Measurements from ENCODE around the gene TACR2.

Gene TACR2

DNA sequence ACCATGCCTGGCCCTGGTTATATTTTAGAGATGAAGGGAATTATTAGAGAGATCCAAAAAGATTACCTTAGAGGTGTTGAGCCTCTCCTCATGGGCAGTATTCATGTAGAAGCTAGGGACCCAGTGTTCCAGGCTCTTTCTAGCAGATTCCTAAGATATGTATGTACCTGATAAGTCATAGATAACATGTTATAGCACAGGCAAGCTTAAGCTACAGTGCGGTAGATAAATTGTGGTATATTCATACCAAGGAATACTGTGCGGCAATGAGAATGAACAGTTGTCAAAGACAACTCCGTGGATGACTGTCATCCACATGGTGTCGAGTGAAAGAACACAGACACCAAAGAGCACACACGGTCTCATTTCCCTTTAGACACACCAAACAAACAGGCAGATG is 53.1 kb downstream of the TACR2 start:
- H3K9me3 ChIP-seq (ENCODE audit: control insufficient read depth, low read length) = no peaks in the 10 kb centered on the region
- H3K9ac ChIP-seq (ENCODE audit: low read length) = no peak overlapping the region
- H3K4me3 ChIP-seq (ENCODE audit: low read length) = no peak overlapping the region
- H3K27me3 ChIP-seq (replicated peaks; ENCODE audit: control insufficient read depth, insufficient read depth, low read length) = no peaks in the 10 kb centered on the region
- H3K36me3 ChIP-seq (ENCODE audit: control insufficient read depth, insufficient read depth, low read length, severe bottlenecking) = peaks cover 40% of the 10 kb centered on the region
- no peak for DNase-seq (ENCODE audit: low read depth)
- peaks cover 46% of the 10 kb centered on the region for H3K4me1 ChIP-seq (ENCODE audit: control insufficient read depth, insufficient read depth, low read length)

DNA sequence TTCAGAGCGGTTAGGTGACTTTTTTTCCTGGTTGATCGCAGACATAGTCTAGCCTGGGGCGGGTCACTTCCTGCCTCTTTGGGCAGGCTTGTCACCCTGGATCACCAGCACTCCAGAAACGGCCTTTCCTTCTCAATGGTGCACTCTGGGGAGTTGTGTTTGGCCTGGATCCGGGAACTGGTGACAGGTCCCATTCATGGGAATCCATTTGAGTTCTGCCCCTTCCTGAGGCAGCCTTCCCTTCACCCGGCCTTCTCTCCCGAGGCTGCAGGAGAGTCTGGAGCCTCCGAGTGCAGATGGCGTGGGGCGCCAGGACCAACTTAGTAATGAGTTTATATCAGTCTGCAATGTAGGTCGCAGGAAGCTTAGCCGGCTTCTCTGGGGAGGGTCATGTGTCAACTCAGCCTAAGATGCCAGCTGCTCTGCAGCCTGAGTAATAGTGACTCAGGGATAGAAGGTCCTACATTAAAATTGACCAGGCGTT is 54.2 kb downstream of the TACR2 start:
- Histone ChIP-seq H3K36me3 (ENCODE audit: control insufficient read depth, insufficient read depth, low read length, severe bottlenecking) (peaks cover 30% of the 10 kb centered on the region), H3K9me3 (ENCODE audit: control insufficient read depth, low read length) (no peaks in the 10 kb centered on the region)
- DNase-seq (ENCODE audit: low read depth) = peak; percentile 48

DNA sequence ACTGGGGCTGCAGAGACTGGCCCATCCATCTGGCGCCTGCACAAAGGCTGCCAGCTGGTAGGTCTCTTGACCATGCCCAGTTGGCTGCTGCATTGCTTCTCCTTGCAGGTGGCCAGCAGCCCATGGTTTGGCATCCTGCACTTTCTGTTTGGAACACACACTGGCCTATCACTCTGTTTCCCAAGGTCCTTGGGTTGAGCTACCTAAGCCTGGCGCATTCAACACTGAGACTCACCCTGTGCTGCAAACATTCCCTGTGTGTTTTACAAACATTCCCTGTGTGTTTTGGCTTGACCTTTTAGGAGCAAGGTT is 55.5 kb downstream of the TACR2 start:
- H3K9me3 ChIP-seq (ENCODE audit: control insufficient read depth, low read length) = no peaks in the 10 kb centered on the region

More for the DNA sequence above, 54.2 kb downstream of the TACR2 start:
- H3K4me3 ChIP-seq (ENCODE audit: low read length) = peak overlapping the region; percentile 37
- H3K27me3 ChIP-seq (replicated peaks; ENCODE audit: control insufficient read depth, insufficient read depth, low read length) = no peaks in the 10 kb centered on the region
- peak overlapping the region; percentile 50 for H3K9ac ChIP-seq (ENCODE audit: low read length)
- peaks cover 53% of the 10 kb centered on the region for H3K4me1 ChIP-seq (ENCODE audit: control insufficient read depth, insufficient read depth, low read length)

DNA sequence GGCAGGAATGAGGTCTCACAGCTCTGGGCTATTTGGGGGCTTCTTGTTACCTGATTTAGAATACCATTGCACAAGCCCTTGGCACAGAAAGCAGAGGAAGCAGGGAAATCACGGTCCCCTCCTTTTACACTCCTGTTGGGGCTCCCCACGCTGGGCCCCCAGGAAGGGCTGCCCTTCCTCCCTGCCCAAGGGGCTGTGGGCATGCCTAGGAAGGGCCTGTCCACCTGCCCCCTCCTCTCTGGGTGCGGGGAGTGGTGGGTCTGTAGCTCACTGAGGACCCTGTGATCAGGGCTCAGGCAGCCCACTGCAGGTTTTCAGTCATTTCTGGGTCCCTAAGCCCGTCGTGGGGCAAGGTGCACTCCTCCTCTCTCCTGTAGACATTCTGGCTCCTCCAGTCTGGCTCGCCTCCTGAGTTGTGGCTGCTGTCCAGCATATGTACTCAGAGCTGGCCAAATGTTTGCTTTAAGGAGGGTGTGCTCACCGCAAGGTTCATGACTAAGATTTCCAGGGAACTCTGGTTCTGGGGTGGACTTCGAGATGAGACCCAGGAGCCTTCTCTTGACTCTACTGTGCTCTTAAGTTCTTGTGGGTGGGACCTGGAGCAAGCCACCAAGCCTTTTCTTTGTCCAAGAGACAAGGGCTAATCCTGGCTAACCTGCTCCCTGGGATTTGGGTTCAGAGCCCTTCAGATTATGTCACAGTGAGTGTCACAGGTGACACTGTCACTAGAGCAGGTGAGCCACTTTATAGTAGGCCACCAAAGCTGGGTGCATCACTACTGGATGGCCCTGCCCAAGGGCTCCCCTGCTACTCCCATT is 56.0 kb downstream of the TACR2 start:
- H3K27me3 ChIP-seq (replicated peaks; ENCODE audit: control insufficient read depth, insufficient read depth, low read length) = no peaks in the 10 kb centered on the region
- no peaks in the 10 kb centered on the region for H3K9me3 ChIP-seq (ENCODE audit: control insufficient read depth, low read length)
- peak overlapping the region; percentile 30 for H3K4me3 ChIP-seq (ENCODE audit: low read length)
- H3K36me3 ChIP-seq (ENCODE audit: control insufficient read depth, insufficient read depth, low read length, severe bottlenecking) = peaks cover 18% of the 10 kb centered on the region
- peak; percentile 95 for DNase-seq (ENCODE audit: low read depth)
- H3K4me1 ChIP-seq (ENCODE audit: control insufficient read depth, insufficient read depth, low read length) = peaks cover 55% of the 10 kb centered on the region
- H3K9ac ChIP-seq (ENCODE audit: low read length) = no peak overlapping the region

More for the DNA sequence above, 55.5 kb downstream of the TACR2 start:
- DNase-seq (ENCODE audit: low read depth) = no peak
- H3K4me1 ChIP-seq (ENCODE audit: control insufficient read depth, insufficient read depth, low read length) = peaks cover 53% of the 10 kb centered on the region
- no peaks in the 10 kb centered on the region for H3K27me3 ChIP-seq (replicated peaks; ENCODE audit: control insufficient read depth, insufficient read depth, low read length)
- H3K9ac ChIP-seq (ENCODE audit: low read length) = no peak overlapping the region
- peak overlapping the region; percentile 30 for H3K4me3 ChIP-seq (ENCODE audit: low read length)
- H3K36me3 ChIP-seq (ENCODE audit: control insufficient read depth, insufficient read depth, low read length, severe bottlenecking) = peaks cover 22% of the 10 kb centered on the region

DNA sequence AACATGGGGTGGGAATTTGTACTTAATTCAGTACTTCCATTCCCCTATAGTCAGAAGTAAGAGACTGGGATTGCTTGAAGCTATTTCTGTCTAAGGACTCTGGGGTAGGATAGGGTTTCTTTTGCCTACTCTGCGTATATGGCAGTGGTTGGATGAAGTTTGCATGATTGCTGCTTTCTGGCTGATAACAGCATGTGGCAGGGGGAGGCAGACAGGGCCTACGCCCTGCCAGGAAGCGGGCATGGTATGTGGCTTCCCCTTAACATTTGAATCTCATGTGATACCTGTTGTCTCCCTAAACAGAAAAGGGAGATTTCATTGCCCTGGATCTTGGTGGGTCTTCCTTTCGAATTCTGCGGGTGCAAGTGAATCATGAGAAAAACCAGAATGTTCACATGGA is 57.1 kb downstream of the TACR2 start:
- Histone ChIP-seq H3K9ac (ENCODE audit: low read length) (no peak overlapping the region), H3K9me3 (ENCODE audit: control insufficient read depth, low read length) (no peaks in the 10 kb centered on the region), H3K4me1 (ENCODE audit: control insufficient read depth, insufficient read depth, low read length) (peaks cover 65% of the 10 kb centered on the region), H3K4me3 (ENCODE audit: low read length) (peak overlapping the region; percentile 6), H3K36me3 (ENCODE audit: control insufficient read depth, insufficient read depth, low read length, severe bottlenecking) (peaks cover 7% of the 10 kb centered on the region), H3K27me3 (replicated peaks; ENCODE audit: control insufficient read depth, insufficient read depth, low read length) (no peaks in the 10 kb centered on the region)
- no peak for DNase-seq (ENCODE audit: low read depth)

DNA sequence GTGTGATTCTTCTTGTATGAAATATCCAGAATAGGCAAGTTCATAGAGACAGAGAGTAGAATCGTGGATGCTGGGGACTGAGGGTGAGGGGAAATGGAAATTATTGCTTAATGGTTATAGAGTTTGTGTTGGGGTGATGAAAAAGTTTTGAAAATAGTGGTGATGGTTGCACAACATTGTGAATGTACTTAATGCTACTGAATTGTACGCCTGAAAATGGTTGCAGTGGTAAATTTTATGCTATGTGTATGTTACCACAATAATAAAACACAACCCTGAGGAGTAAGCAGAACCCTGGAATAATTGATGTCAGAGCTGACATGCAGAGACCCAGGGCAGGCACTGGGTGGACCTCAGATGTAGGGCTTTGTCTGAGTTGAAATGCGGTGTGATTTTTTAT is 57.6 kb downstream of the TACR2 start:
- H3K9ac ChIP-seq (ENCODE audit: low read length) = no peak overlapping the region
- H3K4me1 ChIP-seq (ENCODE audit: control insufficient read depth, insufficient read depth, low read length) = peaks cover 69% of the 10 kb centered on the region
- peak overlapping the region; percentile 6 for H3K4me3 ChIP-seq (ENCODE audit: low read length)
- peak; percentile 56 for DNase-seq (ENCODE audit: low read depth)
- no peaks in the 10 kb centered on the region for H3K9me3 ChIP-seq (ENCODE audit: control insufficient read depth, low read length)
- H3K27me3 ChIP-seq (replicated peaks; ENCODE audit: control insufficient read depth, insufficient read depth, low read length) = no peaks in the 10 kb centered on the region
- H3K36me3 ChIP-seq (ENCODE audit: control insufficient read depth, insufficient read depth, low read length, severe bottlenecking) = peaks cover 6% of the 10 kb centered on the region

DNA sequence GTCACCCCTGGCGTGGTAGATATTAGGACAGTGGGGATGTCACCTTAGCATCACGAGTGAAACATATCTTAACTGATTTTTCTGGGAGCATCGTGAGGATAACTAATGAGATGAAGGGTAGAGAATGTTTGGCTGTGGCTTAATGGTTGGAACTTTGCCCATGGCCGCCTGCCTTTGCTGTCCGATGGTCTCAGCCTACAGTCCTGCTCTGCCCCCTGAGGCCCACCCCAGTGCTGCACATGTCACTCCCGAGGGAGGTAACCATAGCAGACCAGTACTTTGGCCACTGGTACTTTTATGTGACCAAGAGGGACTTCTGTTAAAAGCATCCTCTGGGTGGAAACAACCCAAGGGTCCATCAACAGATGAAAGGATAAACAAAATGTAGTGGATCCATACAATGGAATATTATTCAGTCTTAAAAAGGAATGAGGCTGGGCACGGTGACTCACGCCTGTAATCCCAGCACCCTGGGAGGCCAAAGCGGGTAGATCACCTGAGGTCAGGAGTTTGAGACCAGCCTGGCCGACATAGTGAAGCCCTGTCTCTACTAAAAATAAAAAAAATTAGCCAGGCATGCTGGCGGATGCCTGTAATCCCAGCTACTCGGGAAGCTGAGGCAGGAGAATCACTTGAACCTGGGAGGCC is 58.4 kb downstream of the TACR2 start:
- DNase-seq (ENCODE audit: low read depth) = no peak
- Histone ChIP-seq H3K9me3 (ENCODE audit: control insufficient read depth, low read length) (no peaks in the 10 kb centered on the region), H3K36me3 (ENCODE audit: control insufficient read depth, insufficient read depth, low read length, severe bottlenecking) (peaks cover 6% of the 10 kb centered on the region)

DNA sequence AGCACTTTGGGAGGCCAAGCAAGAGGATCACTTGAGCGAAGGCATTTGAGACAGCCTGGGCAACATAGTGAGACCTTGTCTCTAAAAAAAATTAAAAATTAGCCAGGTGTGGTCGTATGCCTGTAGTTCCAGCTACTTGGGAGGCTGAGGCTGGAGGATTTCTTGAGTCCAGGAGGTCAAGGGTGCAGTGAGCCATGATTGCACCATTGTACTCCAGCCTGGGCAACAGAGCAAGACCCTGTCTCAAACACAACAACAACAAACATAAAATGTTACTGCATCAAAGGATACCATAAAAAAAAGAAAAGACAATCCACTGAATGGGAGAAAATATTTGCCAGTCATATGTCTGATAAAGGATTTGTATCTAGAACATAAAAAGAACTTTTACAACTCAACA is 60.5 kb downstream of the TACR2 start:
- H3K9me3 ChIP-seq (ENCODE audit: control insufficient read depth, low read length) = no peaks in the 10 kb centered on the region
- no peak for DNase-seq (ENCODE audit: low read depth)
- peaks cover 1% of the 10 kb centered on the region for H3K36me3 ChIP-seq (ENCODE audit: control insufficient read depth, insufficient read depth, low read length, severe bottlenecking)
- no peak overlapping the region for H3K4me3 ChIP-seq (ENCODE audit: low read length)
- H3K4me1 ChIP-seq (ENCODE audit: control insufficient read depth, insufficient read depth, low read length) = peaks cover 74% of the 10 kb centered on the region
- no peak overlapping the region for H3K9ac ChIP-seq (ENCODE audit: low read length)
- no peaks in the 10 kb centered on the region for H3K27me3 ChIP-seq (replicated peaks; ENCODE audit: control insufficient read depth, insufficient read depth, low read length)

More for the DNA sequence above, 58.4 kb downstream of the TACR2 start:
- Histone ChIP-seq H3K27me3 (replicated peaks; ENCODE audit: control insufficient read depth, insufficient read depth, low read length) (no peaks in the 10 kb centered on the region), H3K4me1 (ENCODE audit: control insufficient read depth, insufficient read depth, low read length) (peaks cover 77% of the 10 kb centered on the region), H3K4me3 (ENCODE audit: low read length) (no peak overlapping the region), H3K9ac (ENCODE audit: low read length) (no peak overlapping the region)

DNA sequence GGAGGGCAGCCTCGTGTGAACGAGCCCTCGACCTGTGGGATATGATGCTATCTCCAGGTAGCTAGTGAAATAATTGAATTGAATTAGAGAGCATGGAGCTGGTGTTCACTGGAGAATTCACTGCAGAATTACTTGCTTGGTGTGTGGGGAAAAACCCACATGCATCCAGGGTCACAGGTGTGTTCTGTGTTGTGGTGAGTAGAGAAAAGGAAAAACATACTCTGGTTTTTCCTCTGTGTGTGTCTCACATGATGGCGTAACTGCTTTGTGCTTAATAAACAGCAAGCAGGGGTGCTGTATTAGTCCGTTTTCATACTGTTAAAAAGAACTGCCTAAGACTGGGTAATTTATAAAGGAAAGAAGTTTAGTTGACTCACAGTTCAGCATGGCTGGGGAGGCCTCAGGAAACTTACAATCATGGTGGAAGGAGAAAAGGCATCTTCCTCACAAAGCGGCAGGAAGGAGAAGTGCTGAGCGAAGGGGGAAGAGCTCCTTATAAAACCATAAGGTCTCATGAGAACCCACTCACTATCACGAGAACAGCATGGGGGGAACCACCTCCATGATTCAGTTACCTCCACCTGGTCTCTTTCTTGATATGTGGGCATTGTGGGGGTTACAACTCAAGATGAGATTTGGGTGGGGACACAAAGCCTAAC is 62.6 kb downstream of the TACR2 start:
- Histone ChIP-seq H3K27me3 (replicated peaks; ENCODE audit: control insufficient read depth, insufficient read depth, low read length) (no peaks in the 10 kb centered on the region), H3K36me3 (ENCODE audit: control insufficient read depth, insufficient read depth, low read length, severe bottlenecking) (no peaks in the 10 kb centered on the region)

More for the DNA sequence above, 62.6 kb downstream of the TACR2 start:
- no peak for DNase-seq (ENCODE audit: low read depth)
- Histone ChIP-seq H3K9me3 (ENCODE audit: control insufficient read depth, low read length) (no peaks in the 10 kb centered on the region), H3K4me3 (ENCODE audit: low read length) (no peak overlapping the region), H3K9ac (ENCODE audit: low read length) (peak overlapping the region; percentile 3), H3K4me1 (ENCODE audit: control insufficient read depth, insufficient read depth, low read length) (peaks cover 64% of the 10 kb centered on the region)

Measured in adipocyte (in vitro differentiated cells).